SU-DHL-6 (cell line): ENCODE results near the gene GAN.
"Not testable (repeated sequence)": the region's sequence is repeated elsewhere in the genome, so short reads cannot be mapped to it uniquely, and the experiment has no call there.

Source experiments
- H2AFZ ChIP-seq: fragments of 200-600 bp; sonication (generic); 2 replicates; pipeline ENCODE4 v1.6.1; 2014; ENCODE audit warnings: low read depth, mild to moderate bottlenecking, moderate library complexity, mixed read lengths, antibody characterized with exemption, low read length; ENCODE audit not compliant: severe bottlenecking
- H3F3A ChIP-seq: fragments of 200-600 bp; shearing (Covaris generic); 2 replicates; pipeline ENCODE4 v1.6.0; 2016; ENCODE audit warnings: antibody characterized with exemption, mild to moderate bottlenecking; ENCODE audit not compliant: insufficient read depth
- H3K27ac ChIP-seq: fragments of 200-600 bp; sonication (generic); 2 replicates; pipeline ENCODE4 v1.5.1; 2016; ENCODE audit warnings: low read depth, mild to moderate bottlenecking, low read length, moderate library complexity, mixed read lengths
- H3K27me3 ChIP-seq: fragments of 200-600 bp; sonication (generic), shearing (Covaris generic); 2 replicates; pipeline ENCODE4 v1.6.0; 2014; ENCODE audit warnings: mild to moderate bottlenecking, low read length
- H3K36me3 ChIP-seq: fragments of 200-600 bp; sonication (generic); 2 replicates; pipeline ENCODE4 v1.6.1; 2014; ENCODE audit warnings: mild to moderate bottlenecking, low read length, mixed read lengths
- H3K4me2 ChIP-seq: fragments of 300-600, 200-600 bp; shearing (Covaris generic), sonication (generic); 2 replicates; pipeline ENCODE4 v1.6.0; 2014; ENCODE audit warnings: low read length, low read depth, mild to moderate bottlenecking; ENCODE audit not compliant: poor library complexity, severe bottlenecking
- H3K4me3 ChIP-seq: fragments of 200-600 bp; sonication (generic); 2 replicates; pipeline ENCODE4 v1.5.1; 2014; ENCODE audit warnings: antibody characterized with exemption, low read length, mild to moderate bottlenecking, mixed read lengths; ENCODE audit not compliant: insufficient read depth, poor library complexity, severe bottlenecking
- H3K79me2 ChIP-seq: fragments of 200-600 bp; sonication (generic); 2 replicates; pipeline ENCODE4 v1.6.1; 2014; ENCODE audit warnings: mild to moderate bottlenecking, low read length, moderate library complexity; ENCODE audit not compliant: insufficient read depth
- H3K9ac ChIP-seq: fragments of 200-600 bp; sonication (generic); 2 replicates; pipeline ENCODE4 v1.7.0; 2014; ENCODE audit warnings: mild to moderate bottlenecking, low read length
- H3K9me2 ChIP-seq: fragments of 200-600 bp; sonication (generic); replicated peaks from 2 replicates; pipeline ENCODE4 v1.6.1; 2014; ENCODE audit warnings: low read length; ENCODE audit not compliant: insufficient read depth
- H3K9me3 ChIP-seq: fragments of 200-600 bp; sonication (generic); 2 replicates; pipeline ENCODE4 v1.6.1; 2014; ENCODE audit warnings: low read length, mixed read lengths; ENCODE audit not compliant: insufficient read depth
- H4K20me1 ChIP-seq: fragments of 200-600 bp; sonication (generic); 2 replicates; pipeline ENCODE4 v1.6.1; 2014; ENCODE audit warnings: low read depth, mild to moderate bottlenecking, antibody characterized with exemption, low read length, moderate library complexity, mixed read lengths
- EZH2phosphoT487 ChIP-seq: fragments of 200-600 bp; sonication (generic), shearing (Covaris generic); conservative IDR thresholded peaks from 2 replicates; pipeline ENCODE4 v1.6.1; 2018; ENCODE audit warnings: mild to moderate bottlenecking, antibody characterized with exemption, low read length, moderate library complexity, mixed read lengths
- TF ChIP-seq, protein P1 (sequence below): fragments of 200-600 bp; sonication (generic); IDR thresholded peaks from one replicate; pipeline ENCODE4 v1.5.1; 2017; ENCODE audit warnings: antibody characterized with exemption, mild to moderate bottlenecking, low read length, moderate library complexity; ENCODE audit not compliant: insufficient read depth, poor library complexity, severe bottlenecking

Gene GAN

GRCh38 chr16:81421536-81421935, 106.8 kb downstream of the GAN start:
- Histone ChIP-seq H3K9ac (no peak overlapping the region), H3K27ac (no peak overlapping the region), H3K79me2 (no peaks in the 10 kb centered on the region), H2AFZ (no peak overlapping the region), H3K36me3 (no peaks in the 10 kb centered on the region), H3K27me3 (no peaks in the 10 kb centered on the region), H3F3A (no peaks in the 10 kb centered on the region), H3K9me3 (no peaks in the 10 kb centered on the region), H4K20me1 (no peaks in the 10 kb centered on the region), H3K9me2 (no peaks in the 10 kb centered on the region), H3K4me2 (no peak overlapping the region), H3K4me3 (no peak overlapping the region)
- no peak for TF ChIP-seq EZH2phosphoT487
- TF ChIP-seq, protein P1, sequence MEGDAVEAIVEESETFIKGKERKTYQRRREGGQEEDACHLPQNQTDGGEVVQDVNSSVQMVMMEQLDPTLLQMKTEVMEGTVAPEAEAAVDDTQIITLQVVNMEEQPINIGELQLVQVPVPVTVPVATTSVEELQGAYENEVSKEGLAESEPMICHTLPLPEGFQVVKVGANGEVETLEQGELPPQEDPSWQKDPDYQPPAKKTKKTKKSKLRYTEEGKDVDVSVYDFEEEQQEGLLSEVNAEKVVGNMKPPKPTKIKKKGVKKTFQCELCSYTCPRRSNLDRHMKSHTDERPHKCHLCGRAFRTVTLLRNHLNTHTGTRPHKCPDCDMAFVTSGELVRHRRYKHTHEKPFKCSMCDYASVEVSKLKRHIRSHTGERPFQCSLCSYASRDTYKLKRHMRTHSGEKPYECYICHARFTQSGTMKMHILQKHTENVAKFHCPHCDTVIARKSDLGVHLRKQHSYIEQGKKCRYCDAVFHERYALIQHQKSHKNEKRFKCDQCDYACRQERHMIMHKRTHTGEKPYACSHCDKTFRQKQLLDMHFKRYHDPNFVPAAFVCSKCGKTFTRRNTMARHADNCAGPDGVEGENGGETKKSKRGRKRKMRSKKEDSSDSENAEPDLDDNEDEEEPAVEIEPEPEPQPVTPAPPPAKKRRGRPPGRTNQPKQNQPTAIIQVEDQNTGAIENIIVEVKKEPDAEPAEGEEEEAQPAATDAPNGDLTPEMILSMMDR: no peak

DNA sequence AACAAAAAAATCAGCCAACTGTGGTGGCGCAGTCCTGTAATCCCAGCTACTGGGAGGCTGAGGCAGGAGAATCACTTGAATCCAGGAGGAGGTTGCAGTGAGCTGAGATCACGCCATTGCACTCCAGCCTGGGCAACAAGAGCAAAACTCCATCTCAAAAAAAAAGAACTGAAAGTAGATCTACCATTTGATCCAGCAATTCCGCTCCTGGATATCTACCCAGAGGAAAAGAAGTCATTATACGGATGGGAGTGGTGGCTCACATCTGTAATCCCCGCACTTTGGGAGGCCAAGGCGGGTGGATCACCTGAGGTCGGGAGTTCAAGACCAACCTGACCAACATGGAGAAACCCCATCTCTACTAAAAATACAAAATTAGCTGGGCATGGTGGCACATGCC, 107.4 kb downstream of the GAN start:
- not testable (repeated sequence) for H3K9me3 ChIP-seq, H3K9ac ChIP-seq, H3K27me3 ChIP-seq, H4K20me1 ChIP-seq, H2AFZ ChIP-seq, H3K27ac ChIP-seq, H3K79me2 ChIP-seq, H3K4me2 ChIP-seq, H3K9me2 ChIP-seq, H3K36me3 ChIP-seq, H3F3A ChIP-seq, H3K4me3 ChIP-seq

DNA sequence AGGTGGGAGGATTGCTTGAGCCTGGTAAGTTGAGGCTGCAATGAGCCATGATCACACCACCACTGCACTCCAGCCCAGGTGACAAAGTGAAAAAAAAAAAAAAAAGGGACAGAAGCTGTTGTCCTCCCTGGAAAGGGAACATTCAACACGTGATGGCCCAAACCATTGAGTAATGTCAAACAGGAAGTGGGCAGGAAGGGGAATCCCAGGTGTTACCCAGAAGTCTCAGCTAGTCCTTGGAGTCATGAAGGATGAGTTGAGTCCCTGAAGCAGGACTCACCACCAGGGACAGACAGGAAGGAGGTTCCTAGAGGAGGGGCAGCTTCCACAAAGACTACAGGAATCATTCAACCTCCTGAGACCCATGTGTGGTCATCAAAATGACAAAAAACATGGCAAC, 110.0 kb downstream of the GAN start:
- no peaks in the 10 kb centered on the region for H3K9me3 ChIP-seq
- H3K9ac ChIP-seq: no peak overlapping the region
- H3K27me3 ChIP-seq: no peaks in the 10 kb centered on the region
- no peak for TF ChIP-seq EZH2phosphoT487
- TF ChIP-seq, protein P1: no peak
- H3K79me2 ChIP-seq: no peaks in the 10 kb centered on the region
- H3K4me2 ChIP-seq: no peak overlapping the region
- no peaks in the 10 kb centered on the region for H3K9me2 ChIP-seq
- no peak overlapping the region for H3K4me3 ChIP-seq
- H3F3A ChIP-seq: no peaks in the 10 kb centered on the region
- no peaks in the 10 kb centered on the region for H3K36me3 ChIP-seq
- no peak overlapping the region for H3K27ac ChIP-seq
- H4K20me1 ChIP-seq: no peaks in the 10 kb centered on the region
- no peak overlapping the region for H2AFZ ChIP-seq

DNA sequence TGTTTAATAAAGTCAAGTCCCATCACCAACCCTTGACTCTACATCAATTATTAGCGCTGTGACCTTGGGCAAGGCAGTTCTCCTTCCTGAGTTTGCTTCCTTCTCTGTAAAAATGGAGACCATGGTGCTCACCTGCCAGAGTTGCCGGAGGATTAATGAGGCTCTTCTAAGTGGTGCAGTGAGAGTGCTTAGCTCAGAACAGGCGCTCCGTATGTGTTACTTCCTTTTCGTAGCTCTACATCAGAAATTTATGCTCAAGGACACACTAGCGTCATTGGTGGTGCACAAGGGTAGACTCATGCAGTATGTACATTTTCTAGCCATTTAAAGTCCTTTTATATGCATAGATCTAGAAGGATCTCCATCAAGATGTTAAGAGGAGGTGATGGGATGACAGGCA, 112.5 kb downstream of the GAN start:
- TF ChIP-seq, protein P1: no peak
- TF ChIP-seq EZH2phosphoT487: no peak
- no peaks in the 10 kb centered on the region for H4K20me1 ChIP-seq
- H3K9me2 ChIP-seq: no peaks in the 10 kb centered on the region
- no peaks in the 10 kb centered on the region for H3K36me3 ChIP-seq
- H3K9me3 ChIP-seq: no peaks in the 10 kb centered on the region
- H3K27me3 ChIP-seq: no peaks in the 10 kb centered on the region
- no peak overlapping the region for H2AFZ ChIP-seq
- H3K4me3 ChIP-seq: no peak overlapping the region
- H3K4me2 ChIP-seq: no peak overlapping the region
- H3K27ac ChIP-seq: no peak overlapping the region
- H3K79me2 ChIP-seq: no peaks in the 10 kb centered on the region
- H3F3A ChIP-seq: no peaks in the 10 kb centered on the region
- no peak overlapping the region for H3K9ac ChIP-seq
